CD4-positive, alpha-beta T cell (primary cell): ENCODE results near the gene GABARAPL1. TPM values are rescaled to one million over a fixed set of nuclear protein-coding genes. Genes with fewer than 3 reads are reported as not detected.
"Not testable (repeated sequence)": the region's sequence is repeated elsewhere in the genome, so short reads cannot be mapped to it uniquely, and the experiment has no call there.

ENCODE experiments used
- ATAC-seq: fragments of 200-7000 bp; cut with Tn5 transposase; one replicate; pipeline ENCODE4 v1.10.0; 2022; ENCODE audit warnings: mild to moderate bottlenecking; ENCODE audit not compliant: poor library complexity
- CTCF ChIA-PET: fragments of 350-600 bp; sonication (Branson Sonifier 250); formaldehyde crosslinking; loops from one replicate; lab custom pipeline; 2021; ENCODE audit warnings: antibody characterized with exemption, inconsistent platforms; lab: Charles Lee
- POLR2A ChIA-PET: fragments of 350-600 bp; sonication (Branson Sonifier 250); formaldehyde crosslinking; loops from one replicate; lab custom pipeline; 2021; ENCODE audit warnings: antibody characterized with exemption, inconsistent platforms; lab: Charles Lee
- DNase-seq, 14 experiments: peaks; one replicate each; pipeline ENCODE4 v3.0.0-alpha.2; 2013 to 2020; ENCODE audit warnings: mixed read lengths in 2 of 14
- H3K27ac ChIP-seq, 2 donors: one replicate each; pipeline versions ENCODE4 v1.5.1 to v1.7.0; 2013; ENCODE audit warnings: low read length in 2 of 2, low read depth in 1 of 2, mild to moderate bottlenecking in 1 of 2
- H3K27me3 ChIP-seq, 2 experiments: 1 replicate in 1 of 2; 2 replicates in 1 of 2; pipeline versions ENCODE4 v1.6.1 to v1.7.0; 2013; ENCODE audit warnings: low read length in 2 of 2, control low read depth in 1 of 2, mild to moderate bottlenecking in 1 of 2, moderate library complexity in 1 of 2; ENCODE audit not compliant: insufficient read depth in 2 of 2, control insufficient read depth in 1 of 2
- H3K36me3 ChIP-seq: one replicate; pipeline ENCODE4 v1.6.1; 2013; ENCODE audit warnings: low read length, control low read depth; ENCODE audit not compliant: insufficient read depth
- H3K4me1 ChIP-seq: one replicate; pipeline ENCODE4 v1.6.1; 2013; ENCODE audit warnings: low read length, control low read depth; ENCODE audit not compliant: insufficient read depth
- H3K4me3 ChIP-seq: one replicate; pipeline ENCODE4 v1.5.1; 2013; ENCODE audit warnings: mild to moderate bottlenecking, low read length, moderate library complexity
- H3K9me3 ChIP-seq, 2 experiments: 1 replicate in 1 of 2; 2 replicates in 1 of 2; pipeline versions ENCODE4 v1.6.1 to v1.7.0; 2013; ENCODE audit warnings: low read length in 2 of 2, mild to moderate bottlenecking in 2 of 2, control low read depth in 1 of 2, moderate library complexity in 1 of 2; ENCODE audit not compliant: control insufficient read depth in 1 of 2, insufficient read depth in 1 of 2
- H3K27ac Mint-ChIP-seq: one replicate; pipeline ENCODE4 v1.8.0; 2020; ENCODE audit warnings: mixed read lengths
- H3K27me3 Mint-ChIP-seq: one replicate; pipeline ENCODE4 v1.8.0; 2021; ENCODE audit warnings: mixed read lengths
- H3K36me3 Mint-ChIP-seq: one replicate; pipeline ENCODE4 v1.8.0; 2021; ENCODE audit warnings: low read depth, mixed read lengths
- H3K4me1 Mint-ChIP-seq: one replicate; pipeline ENCODE4 v1.8.0; 2021; ENCODE audit warnings: low read depth, mixed read lengths
- H3K4me3 Mint-ChIP-seq: one replicate; pipeline ENCODE4 v1.8.0; 2020; ENCODE audit warnings: mild to moderate bottlenecking, mixed read lengths
- H3K9me3 Mint-ChIP-seq: one replicate; pipeline ENCODE4 v1.8.0; 2020; ENCODE audit warnings: mixed read lengths
- intact Hi-C, 2 experiments: fragments of 100-400 bp; cut with DNase I in 1 of 2; cut with micrococcal nuclease in 1 of 2; formaldehyde crosslinking; loops; one replicate each; pipeline versions ENCODE4 v1.15.1 to v1.9.0; 2023 to 2025; cut with DNase I, micrococcal nuclease
- total RNA-seq, 174 experiments: library from RNA in 2 of 174; stranded (reverse) in 2 of 174; gene quantifications; one replicate each; pipeline ENCODE4 v1.2.3 and lab custom pipeline; 2021 to 2026
- TF ChIP-seq, protein P1 (sequence below): fragments of 200-600 bp; IDR thresholded peaks from one replicate; pipeline ENCODE4 v1.8.0; 2022; ENCODE audit warnings: antibody characterized with exemption, mild to moderate bottlenecking

Gene GABARAPL1
- total RNA-seq, 2 experiments from 2014 or later = 267 to 276 TPM

DNA sequence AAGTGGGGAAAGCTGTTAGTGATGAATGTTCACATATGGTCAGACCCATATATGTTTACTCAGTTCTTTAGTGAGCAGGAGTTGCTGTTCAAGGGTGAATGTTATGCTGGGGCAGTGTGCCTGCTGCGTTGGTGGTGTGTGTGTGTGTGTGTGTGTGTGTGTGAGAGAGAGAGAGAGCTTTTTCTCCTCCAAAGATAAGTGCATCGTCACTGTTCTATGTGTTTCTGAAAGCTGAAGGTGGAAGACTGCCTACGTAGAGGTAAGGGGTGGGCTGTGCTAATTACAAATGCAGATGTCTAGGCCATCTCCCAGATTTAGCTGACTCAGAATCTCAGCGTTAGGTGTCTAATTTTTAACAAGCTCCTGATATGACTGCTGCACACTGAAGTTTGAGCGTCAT lies 10.5 kb downstream of the GABARAPL1 start:
- CTCF ChIA-PET = no interaction called here
- no peak overlapping the region for H3K4me3 ChIP-seq

DNA sequence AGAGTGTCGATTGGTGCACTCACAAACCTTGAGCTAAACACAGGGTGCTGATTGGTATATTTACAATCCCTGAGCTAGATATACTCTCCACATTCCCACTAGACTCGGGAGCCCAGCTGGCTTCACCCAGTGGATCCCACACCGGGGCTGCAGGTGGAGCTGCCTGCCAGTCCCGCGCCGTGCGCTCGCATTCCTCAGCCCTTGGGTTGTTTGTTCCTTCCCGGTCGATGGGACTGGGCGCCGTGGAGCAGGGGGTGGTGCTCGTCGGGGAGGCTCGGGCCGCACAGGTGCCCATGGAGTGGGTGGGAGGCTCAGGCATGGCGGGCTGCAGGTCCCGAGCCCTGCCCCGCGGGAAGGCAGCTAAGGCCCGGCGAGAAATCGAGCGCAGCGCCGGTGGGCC lies 12.7 kb downstream of the GABARAPL1 start:
- H3K27ac Mint-ChIP-seq, H3K9me3 ChIP-seq, H3K4me3 ChIP-seq, DNase-seq, H3K4me1 ChIP-seq, H3K4me1 Mint-ChIP-seq, H3K27me3 ChIP-seq, POLR2A ChIA-PET, ATAC-seq, H3K9me3 Mint-ChIP-seq, CTCF ChIA-PET, H3K27me3 Mint-ChIP-seq, H3K27ac ChIP-seq, H3K4me3 Mint-ChIP-seq, intact Hi-C loops: not testable (repeated sequence)
- H3K36me3 Mint-ChIP-seq = peaks cover 43% of the 10 kb centered on the region
- peaks cover 22% of the 10 kb centered on the region for H3K36me3 ChIP-seq

More for the DNA sequence above, 10.5 kb downstream of the GABARAPL1 start:
- no peaks in the 10 kb centered on the region for H3K9me3 ChIP-seq
- no peaks in the 10 kb centered on the region for H3K4me1 ChIP-seq
- H3K36me3 ChIP-seq = peaks cover 31% of the 10 kb centered on the region
- DNase-seq (no peak), ATAC-seq (peak; percentile 22)
- TF ChIP-seq, protein P1, sequence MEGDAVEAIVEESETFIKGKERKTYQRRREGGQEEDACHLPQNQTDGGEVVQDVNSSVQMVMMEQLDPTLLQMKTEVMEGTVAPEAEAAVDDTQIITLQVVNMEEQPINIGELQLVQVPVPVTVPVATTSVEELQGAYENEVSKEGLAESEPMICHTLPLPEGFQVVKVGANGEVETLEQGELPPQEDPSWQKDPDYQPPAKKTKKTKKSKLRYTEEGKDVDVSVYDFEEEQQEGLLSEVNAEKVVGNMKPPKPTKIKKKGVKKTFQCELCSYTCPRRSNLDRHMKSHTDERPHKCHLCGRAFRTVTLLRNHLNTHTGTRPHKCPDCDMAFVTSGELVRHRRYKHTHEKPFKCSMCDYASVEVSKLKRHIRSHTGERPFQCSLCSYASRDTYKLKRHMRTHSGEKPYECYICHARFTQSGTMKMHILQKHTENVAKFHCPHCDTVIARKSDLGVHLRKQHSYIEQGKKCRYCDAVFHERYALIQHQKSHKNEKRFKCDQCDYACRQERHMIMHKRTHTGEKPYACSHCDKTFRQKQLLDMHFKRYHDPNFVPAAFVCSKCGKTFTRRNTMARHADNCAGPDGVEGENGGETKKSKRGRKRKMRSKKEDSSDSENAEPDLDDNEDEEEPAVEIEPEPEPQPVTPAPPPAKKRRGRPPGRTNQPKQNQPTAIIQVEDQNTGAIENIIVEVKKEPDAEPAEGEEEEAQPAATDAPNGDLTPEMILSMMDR = no peak
- H3K27ac ChIP-seq = no peak overlapping the region
- H3K27me3 ChIP-seq = no peaks in the 10 kb centered on the region
- Mint-ChIP-seq H3K4me3 (no peak overlapping the region), H3K4me1 (peaks cover 6% of the 10 kb centered on the region), H3K36me3 (peaks cover 56% of the 10 kb centered on the region), H3K27ac (peak overlapping the region; percentile 21), H3K9me3 (no peaks in the 10 kb centered on the region), H3K27me3 (no peaks in the 10 kb centered on the region)
- intact Hi-C loops = no loop called here
- POLR2A ChIA-PET = no interaction called here

DNA sequence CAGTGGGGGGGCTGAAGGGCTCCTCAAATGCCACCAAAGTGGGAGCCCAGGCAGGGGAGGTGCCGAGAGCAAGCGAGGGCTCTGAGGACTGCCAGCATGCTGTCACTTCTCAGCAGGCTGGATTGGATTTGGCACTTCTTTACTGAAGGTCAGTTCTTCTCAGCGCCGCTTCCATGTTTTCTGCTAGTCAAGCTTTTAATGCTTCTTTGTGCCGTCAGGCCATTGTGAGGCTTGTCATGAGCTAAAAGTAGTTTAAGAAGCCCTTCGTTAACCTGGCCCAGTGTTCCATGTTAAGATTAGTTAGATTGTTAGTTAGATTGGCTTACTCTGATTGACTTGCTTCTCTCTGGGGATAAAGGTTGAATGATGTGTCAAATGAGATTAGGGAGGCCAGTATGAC lies 13.4 kb downstream of the GABARAPL1 start:
- no peak overlapping the region for H3K4me3 Mint-ChIP-seq

DNA sequence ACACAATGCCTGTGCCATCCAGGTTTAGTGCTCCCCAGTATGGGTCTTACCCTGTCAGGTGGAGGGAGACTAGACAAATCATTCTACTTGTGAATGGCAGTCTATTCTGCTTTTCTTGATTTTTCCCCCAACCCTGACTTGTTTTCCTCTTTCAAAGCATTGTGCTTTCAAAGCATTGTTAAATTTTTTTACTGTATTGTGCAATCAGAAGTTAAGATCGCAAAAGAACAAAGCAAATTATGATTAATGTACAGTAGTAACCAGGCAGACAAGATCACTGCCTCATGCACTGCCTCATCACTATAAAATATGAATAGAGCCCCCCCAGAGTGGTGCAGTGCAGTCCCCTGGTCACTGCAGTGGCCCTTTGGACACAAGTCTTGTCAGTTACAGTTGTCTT lies 14.1 kb downstream of the GABARAPL1 start:
- no peak overlapping the region for H3K4me3 ChIP-seq
- Mint-ChIP-seq H3K27me3 (no peaks in the 10 kb centered on the region), H3K9me3 (no peaks in the 10 kb centered on the region), H3K27ac (no peak overlapping the region), H3K4me1 (peaks cover 6% of the 10 kb centered on the region), H3K4me3 (no peak overlapping the region), H3K36me3 (peaks cover 30% of the 10 kb centered on the region)
- ChIA-PET CTCF (no interaction called here), POLR2A (no interaction called here)
- TF ChIP-seq, protein P1 = no peak
- no peak overlapping the region for H3K27ac ChIP-seq
- intact Hi-C loops = no loop called here
- DNase-seq (no peak), ATAC-seq (no peak)
- H3K27me3 ChIP-seq = no peaks in the 10 kb centered on the region
- no peaks in the 10 kb centered on the region for H3K9me3 ChIP-seq
- H3K4me1 ChIP-seq = no peaks in the 10 kb centered on the region
- H3K36me3 ChIP-seq = peaks cover 11% of the 10 kb centered on the region

More for the DNA sequence above, 13.4 kb downstream of the GABARAPL1 start:
- H3K4me1 ChIP-seq = no peaks in the 10 kb centered on the region
- intact Hi-C loops = no loop called here
- no peak overlapping the region for H3K27ac ChIP-seq
- ATAC-seq (no peak), DNase-seq (no peak)
- ChIA-PET CTCF (no interaction called here), POLR2A (no interaction called here)
- H3K4me1 Mint-ChIP-seq = peaks cover 6% of the 10 kb centered on the region
- TF ChIP-seq, protein P1 = no peak
- H3K27me3 Mint-ChIP-seq = no peaks in the 10 kb centered on the region
- no peaks in the 10 kb centered on the region for H3K9me3 ChIP-seq
- H3K27ac Mint-ChIP-seq = no peak overlapping the region
- no peaks in the 10 kb centered on the region for H3K27me3 ChIP-seq
- peaks cover 36% of the 10 kb centered on the region for H3K36me3 Mint-ChIP-seq
- H3K9me3 Mint-ChIP-seq = no peaks in the 10 kb centered on the region
- no peak overlapping the region for H3K4me3 ChIP-seq
- peaks cover 17% of the 10 kb centered on the region for H3K36me3 ChIP-seq
